ENCODE results near the gene RBM12. TPM values are rescaled to one million over a fixed set of nuclear protein-coding genes. Genes with fewer than 3 reads are reported as not detected.
A peak's percentile ranks its signal among the peaks of the same experiment; 100 is the strongest.

Gene RBM12
- total RNA-seq, 6 experiments from 2014 or later: 13.3 to 32.8 (median 21.0) TPM

DNA sequence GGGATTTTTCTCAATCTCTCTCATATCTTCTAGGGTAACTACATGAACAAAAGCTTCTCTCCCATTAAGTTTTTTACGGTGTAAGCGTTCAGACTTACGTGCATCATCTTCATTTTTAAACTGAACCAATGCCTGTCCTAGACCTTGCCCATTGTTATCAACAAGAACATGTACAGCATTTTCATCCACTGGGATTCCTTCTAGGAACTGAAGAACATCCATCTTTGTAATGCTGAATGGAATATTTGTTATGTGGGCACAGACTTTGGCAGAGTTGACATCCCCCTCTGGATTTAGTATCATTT lies 11.3 kb downstream of the RBM12 start:
- no peak for ATAC-seq
- TF ChIP-seq POLR2A (IDR thresholded peaks at IDR 0.05): no peak
- no peak for TF ChIP-seq CTCF (IDR thresholded peaks at IDR 0.05)
- peaks cover 0 to 27% (median 3%) of the 10 kb centered on the region in 4 donors for H3K36me3 ChIP-seq
- H3K27me3 ChIP-seq: no peaks in the 10 kb centered on the region
- H3K4me1 ChIP-seq: peaks cover 0 to 24% (median 4%) of the 10 kb centered on the region in 4 donors
- WGBS (ENCODE audit: insufficient coverage, low coverage, low lambda C conversion rate, missing lambda C conversion rate): 100% methylated on average over 3 of the region's 3 CpGs
- no peak for DNase-seq
- intact Hi-C loops (cut with DNase I): no loop called here
- H3K27ac ChIP-seq: no peak overlapping the region
- no peak overlapping the region for H3K4me3 ChIP-seq
- H3K9me3 ChIP-seq: no peaks in the 10 kb centered on the region

DNA sequence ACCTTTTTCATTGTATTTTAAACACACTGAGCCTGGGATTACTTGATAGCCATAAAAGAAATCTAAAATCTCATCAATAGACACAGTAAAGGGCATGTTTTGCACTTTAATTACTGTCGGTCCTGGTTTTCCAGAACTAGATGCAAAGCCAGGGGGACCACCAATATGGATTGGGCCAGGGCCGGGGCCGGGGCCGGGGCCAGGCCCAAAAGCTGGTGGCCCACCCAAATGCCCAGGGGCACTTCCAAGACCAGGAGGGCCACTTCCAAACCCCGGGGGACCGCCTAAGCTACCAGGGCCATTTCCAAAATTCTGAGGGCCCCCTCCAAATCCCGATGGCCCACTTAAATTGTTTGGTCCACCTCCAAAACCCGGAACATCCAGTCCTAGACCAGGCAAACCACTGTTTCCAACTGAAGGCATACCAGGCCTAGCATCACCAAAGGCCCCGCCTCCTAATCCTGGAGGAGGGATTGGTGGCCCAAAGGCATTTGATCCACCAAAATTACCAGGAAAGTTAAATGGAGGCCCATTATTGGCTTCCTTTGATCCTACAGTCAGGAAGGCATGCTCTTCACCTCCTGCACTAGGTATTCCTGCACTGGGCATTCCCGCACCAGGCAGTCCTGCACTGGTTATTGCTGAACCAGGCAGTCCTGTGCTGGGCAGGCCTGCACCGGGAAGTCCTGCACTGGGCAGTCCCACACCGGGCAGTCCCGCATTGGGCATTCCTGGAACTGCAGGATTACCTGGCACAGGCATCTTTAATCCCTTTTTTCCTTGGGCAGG lies 11.9 kb downstream of the RBM12 start:
- peaks cover 0 to 27% (median 3%) of the 10 kb centered on the region in 4 donors for H3K36me3 ChIP-seq
- TF ChIP-seq POLR2A (IDR thresholded peaks at IDR 0.05): no peak
- TF ChIP-seq CTCF (IDR thresholded peaks at IDR 0.05): no peak
- H3K4me1 ChIP-seq: peaks cover 0 to 19% (median under 1%) of the 10 kb centered on the region in 4 donors
- WGBS (ENCODE audit: insufficient coverage, low coverage, low lambda C conversion rate, missing lambda C conversion rate): 88% methylated on average over 6 of the region's 13 CpGs
- DNase-seq: no peak
- no peaks in the 10 kb centered on the region for H3K27me3 ChIP-seq
- H3K27ac ChIP-seq: no peak overlapping the region
- intact Hi-C loops (cut with DNase I): no loop called here
- H3K9me3 ChIP-seq: no peaks in the 10 kb centered on the region
- peak in 1 of 4 donors; percentile 29 for ATAC-seq
- H3K4me3 ChIP-seq: no peak overlapping the region

DNA sequence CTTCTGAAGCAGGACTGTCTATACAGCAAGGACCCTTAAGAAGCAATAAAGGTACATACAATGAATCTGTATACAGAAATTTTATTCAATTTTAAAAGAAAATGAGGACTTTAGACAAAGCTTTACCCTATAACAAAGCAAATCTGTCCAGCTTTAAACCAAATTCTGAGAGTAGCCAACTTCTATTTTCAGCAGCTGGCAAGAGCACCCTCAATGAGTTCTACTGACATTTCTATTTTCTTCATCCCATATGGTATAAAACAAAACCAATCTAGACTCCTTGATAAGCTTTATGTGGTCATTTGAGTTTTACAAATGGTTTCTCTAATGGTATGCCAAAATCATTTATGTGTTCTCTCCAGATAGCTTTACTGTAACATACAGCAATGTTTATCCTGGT lies 12.7 kb downstream of the RBM12 start:
- H3K27ac ChIP-seq: no peak overlapping the region
- ATAC-seq (no peak), DNase-seq (no peak)
- H3K36me3 ChIP-seq: peaks cover 0 to 27% (median 3%) of the 10 kb centered on the region in 4 donors
- H3K9me3 ChIP-seq: no peaks in the 10 kb centered on the region
- no peaks in the 10 kb centered on the region for H3K27me3 ChIP-seq
- TF ChIP-seq POLR2A (IDR thresholded peaks at IDR 0.05) (no peak), CTCF (IDR thresholded peaks at IDR 0.05) (no peak)
- peaks cover 0 to 10% (median 0%) of the 10 kb centered on the region in 4 donors for H3K4me1 ChIP-seq
- no peak overlapping the region for H3K4me3 ChIP-seq
- intact Hi-C loops (cut with DNase I): no loop called here

DNA sequence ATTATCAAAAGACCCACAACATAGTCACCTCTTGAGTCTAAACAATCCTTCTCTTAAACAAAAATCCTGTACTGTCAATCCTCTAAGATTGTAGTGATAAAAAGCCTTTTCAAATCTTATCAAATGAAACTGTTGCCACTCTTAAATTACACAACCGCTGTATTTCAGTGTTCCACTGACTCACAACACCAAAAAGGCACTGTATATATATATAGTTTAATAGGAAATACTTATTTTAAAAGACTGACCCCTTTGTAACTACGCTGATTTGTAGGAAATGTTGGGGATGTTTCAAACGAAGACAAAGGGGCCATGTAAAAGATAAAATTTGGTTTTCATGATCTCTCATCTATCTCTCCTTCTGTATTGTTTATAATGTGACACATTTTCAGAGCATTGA lies 14.1 kb downstream of the RBM12 start:
- Histone ChIP-seq H3K4me3 (no peak overlapping the region), H3K9me3 (no peaks in the 10 kb centered on the region), H3K4me1 (peaks cover 0 to 8% (median 0%) of the 10 kb centered on the region in 4 donors), H3K27ac (no peak overlapping the region), H3K27me3 (no peaks in the 10 kb centered on the region), H3K36me3 (peaks cover 0 to 27% (median 3%) of the 10 kb centered on the region in 4 donors)
- no peak for DNase-seq
- TF ChIP-seq POLR2A (IDR thresholded peaks at IDR 0.05): no peak
- no peak for TF ChIP-seq CTCF (IDR thresholded peaks at IDR 0.05)
- intact Hi-C loops (cut with DNase I): no loop called here
- 77% methylated on average over 3 of the region's 3 CpGs for WGBS (ENCODE audit: insufficient coverage, low coverage, low lambda C conversion rate, missing lambda C conversion rate)
- ATAC-seq: no peak

Measured in right lobe of liver (tissue), 6 donors.